Sciatic nerve (tissue), 2 donors: ENCODE results near the gene PLPPR5. TPM values are rescaled to one million over a fixed set of nuclear protein-coding genes. Genes with fewer than 3 reads are reported as not detected.

Source experiments
- ATAC-seq: fragments of 200-7000 bp; cut with Tn5 transposase; one replicate; pipeline ENCODE4 v1.9.1; 2020; ENCODE audit warnings: mild to moderate bottlenecking, moderate library complexity
- DNase-seq: peaks from one replicate; pipeline ENCODE4 v3.0.0-alpha.2; 2020; ENCODE audit warnings: low spot score
- intact Hi-C: fragments of 100-400 bp; cut with DNase I; formaldehyde crosslinking; loops from one replicate; pipeline ENCODE4 v1.14.2; 2022
- total RNA-seq: library from RNA; stranded (reverse); fragmentation: NEBNext Ultra II Directional; extraction: Animal tissue kit (Norgen Biotek cat#: 25700); gene quantifications from one replicate; pipeline ENCODE4 v1.2.1, GENCODE V29; 2021
- donor health status: DM: no; HTN: no; CAD: no.
- donor health status: DM: no; HTN: no; CAD: no.

PLPPR5 gene
- total RNA-seq, 1 donor from 2014 or later = not detected

- ATAC-seq = no peak
- intact Hi-C loops = no loop called here
- no peak for DNase-seq
Observed at GRCh38 chr1:98975810-98976209, 28.9 kb downstream of the PLPPR5 start.

- ATAC-seq (no peak), DNase-seq (no peak)
- intact Hi-C loops = no loop called here
Observed at GRCh38 chr1:98975113-98975512, 29.5 kb downstream of the PLPPR5 start.

DNA sequence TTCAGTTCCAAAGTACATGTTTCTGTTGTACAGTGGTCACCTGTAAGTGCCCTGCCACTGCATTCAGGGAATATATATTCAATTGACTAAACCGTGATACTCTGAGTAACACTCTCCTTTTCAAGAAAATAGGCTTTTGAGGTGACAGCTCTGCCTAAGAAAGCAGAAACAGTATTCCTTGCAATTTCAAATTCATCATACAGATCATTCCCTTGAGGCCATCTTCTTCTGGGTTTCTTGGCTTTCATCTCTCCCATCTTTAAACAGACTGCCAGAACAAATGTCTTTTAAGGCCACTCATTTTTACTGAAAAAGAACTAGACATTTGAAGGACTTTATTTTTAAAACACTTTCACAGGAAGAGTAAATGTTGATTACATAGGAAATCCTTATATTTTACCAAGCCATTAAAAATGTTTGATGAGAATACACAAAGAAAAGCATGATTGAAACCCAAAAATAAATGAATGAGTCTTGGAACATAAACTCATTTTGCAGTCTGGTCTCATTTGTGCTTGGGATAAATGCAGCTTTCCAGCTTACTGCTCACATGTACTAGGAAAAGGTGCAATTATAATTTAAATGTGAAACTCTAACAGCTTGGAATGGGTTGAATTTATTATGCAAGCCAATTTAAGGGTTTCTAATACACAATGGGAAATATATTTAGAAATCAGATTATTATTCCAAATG lies 34.7 kb downstream of the PLPPR5 start:
- intact Hi-C loops = no loop called here
- no peak for DNase-seq

DNA sequence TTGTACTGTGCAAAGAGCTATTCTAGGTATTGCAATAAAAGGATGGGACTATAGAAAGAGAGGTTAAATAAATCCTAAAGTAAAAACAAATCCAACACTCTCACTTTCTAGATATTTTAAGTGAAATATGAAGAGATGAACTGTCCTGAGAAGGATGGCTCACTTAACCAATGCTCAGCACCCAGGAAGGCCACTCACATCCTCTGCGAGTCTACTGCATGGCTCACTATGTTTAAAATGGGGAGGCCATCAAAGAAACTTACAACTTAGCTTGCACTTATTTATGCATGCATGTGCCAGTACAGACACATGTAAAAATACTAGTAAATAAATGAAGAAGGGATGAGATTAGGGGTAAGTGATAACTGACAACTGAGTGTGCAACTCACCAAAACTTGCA lies 37.5 kb downstream of the PLPPR5 start:
- intact Hi-C loops = no loop called here
- DNase-seq = no peak
- no peak for ATAC-seq

More for the DNA sequence above, 34.7 kb downstream of the PLPPR5 start:
- no peak for ATAC-seq

- ATAC-seq (no peak), DNase-seq (no peak)
- intact Hi-C loops = no loop called here
Observed at GRCh38 chr1:98965394-98965793, 39.3 kb downstream of the PLPPR5 start.

DNA sequence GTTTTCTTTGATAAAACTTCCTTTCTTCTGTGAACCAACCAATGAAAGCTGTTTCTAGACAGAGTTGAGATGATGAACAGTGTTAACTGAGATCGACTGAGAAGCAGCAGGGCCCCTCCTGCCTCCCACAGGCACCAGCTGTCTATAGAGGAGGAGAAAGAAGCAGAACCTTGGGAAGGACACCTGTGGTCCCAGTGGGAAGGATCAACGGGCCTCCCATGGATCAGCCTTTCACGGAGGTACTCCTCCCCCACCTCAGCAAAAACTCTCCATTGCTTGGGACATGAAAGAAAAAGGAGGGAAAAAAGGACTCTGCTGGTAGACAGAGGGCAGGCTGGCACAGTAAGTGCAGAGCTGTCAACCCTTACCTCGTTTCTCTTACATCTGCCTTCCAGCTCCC lies 40.5 kb downstream of the PLPPR5 start:
- ATAC-seq = peak; percentile 24
- intact Hi-C loops = no loop called here
- DNase-seq = no peak

DNA sequence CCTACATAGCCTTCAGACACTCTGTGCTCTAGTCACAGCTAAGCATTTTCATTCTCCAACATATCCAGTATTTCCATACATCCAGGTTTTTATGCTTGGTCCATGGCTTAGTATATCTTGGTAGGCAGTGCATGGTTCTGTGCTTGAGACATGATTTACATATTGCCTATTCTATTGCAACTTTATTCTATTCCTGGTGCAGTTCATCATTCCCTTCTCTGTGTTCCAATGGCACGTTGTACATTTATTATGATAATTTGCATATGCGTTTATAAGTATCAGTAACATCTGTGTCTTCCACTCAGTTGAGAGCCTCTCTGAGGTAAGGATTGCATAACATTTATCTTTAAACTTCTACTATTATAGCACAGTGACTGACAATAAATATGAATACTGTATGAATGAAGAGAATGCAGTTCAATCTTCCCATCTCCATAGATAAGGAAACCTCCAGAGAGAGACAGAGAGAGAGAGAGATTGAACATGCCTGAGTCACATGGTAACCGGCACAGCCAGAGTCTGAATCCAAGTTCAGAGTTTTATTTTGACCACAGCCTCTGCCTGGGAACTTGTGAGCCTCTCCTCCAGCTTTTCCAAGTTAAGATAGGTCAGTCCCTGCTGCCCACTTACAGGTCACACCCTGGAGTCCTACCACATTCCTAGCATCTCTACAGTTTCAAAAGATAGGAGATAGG lies 41.5 kb downstream of the PLPPR5 start:
- DNase-seq = no peak
- ATAC-seq = no peak
- intact Hi-C loops = no loop called here

GRCh38 chr1:98962156-98962555 lies 42.5 kb downstream of the PLPPR5 start:
- intact Hi-C loops = no loop called here
- no peak for ATAC-seq
- DNase-seq = no peak

DNA sequence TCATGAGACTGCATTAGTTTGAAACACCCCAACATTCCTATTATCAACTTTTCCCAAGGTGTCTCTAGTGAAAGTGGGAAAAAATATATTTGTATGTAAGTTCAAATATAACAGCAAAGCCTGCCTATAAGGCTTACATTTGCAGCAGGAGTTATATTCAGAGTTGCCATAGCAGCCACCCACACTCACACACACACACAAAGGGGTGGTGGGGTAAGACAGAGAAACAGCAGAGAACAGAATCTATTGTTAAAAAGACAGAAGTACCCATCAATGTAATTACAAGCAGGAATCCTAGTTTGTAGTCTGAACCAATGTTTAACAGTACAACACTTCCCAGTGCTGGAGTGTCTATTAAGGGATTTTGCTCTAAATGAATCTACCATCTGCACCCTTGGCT lies 55.0 kb downstream of the PLPPR5 start:
- intact Hi-C loops = no loop called here
- DNase-seq (no peak), ATAC-seq (no peak)

- no peak for ATAC-seq
- intact Hi-C loops = no loop called here
- DNase-seq = no peak
Observed at GRCh38 chr1:98949166-98949565, 55.5 kb downstream of the PLPPR5 start.

DNA sequence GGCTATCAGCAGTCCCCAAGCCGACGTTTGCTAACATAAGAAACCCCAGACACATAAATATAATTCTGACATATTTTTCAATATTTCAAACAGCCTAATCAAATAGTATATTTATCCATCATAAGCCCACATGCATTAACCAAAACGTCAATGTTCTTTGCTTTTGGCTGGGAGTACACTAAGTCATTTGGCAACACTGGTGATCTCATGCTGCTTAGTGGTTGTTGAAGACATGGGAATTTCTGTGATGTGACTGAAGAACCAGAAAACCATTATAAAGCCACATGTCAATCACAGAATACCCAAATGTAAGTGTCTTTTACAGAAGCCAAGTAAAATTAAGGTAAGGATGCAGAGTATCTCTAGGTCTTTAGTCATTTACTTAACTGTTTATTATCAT lies 57.6 kb downstream of the PLPPR5 start:
- intact Hi-C loops = no loop called here
- ATAC-seq = no peak
- no peak for DNase-seq

DNA sequence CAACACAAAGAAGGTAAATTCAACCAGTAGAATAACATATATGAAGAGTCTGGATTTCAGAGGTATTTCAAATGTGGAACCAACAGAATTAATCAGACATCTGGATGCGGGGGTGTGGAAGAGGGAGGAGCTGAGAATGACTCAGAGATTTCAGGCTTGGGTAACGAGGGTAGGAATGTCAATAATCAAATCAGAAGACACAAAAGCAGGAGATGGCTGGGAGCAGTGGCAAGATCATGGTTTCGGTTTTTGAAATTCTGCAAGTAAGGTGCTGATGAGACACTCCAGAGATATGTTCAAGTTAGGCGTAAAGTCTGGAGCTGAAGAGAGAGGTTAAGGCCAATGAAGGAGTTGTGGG lies 64.0 kb downstream of the PLPPR5 start:
- intact Hi-C loops = no loop called here
- no peak for DNase-seq
- ATAC-seq = no peak

DNA sequence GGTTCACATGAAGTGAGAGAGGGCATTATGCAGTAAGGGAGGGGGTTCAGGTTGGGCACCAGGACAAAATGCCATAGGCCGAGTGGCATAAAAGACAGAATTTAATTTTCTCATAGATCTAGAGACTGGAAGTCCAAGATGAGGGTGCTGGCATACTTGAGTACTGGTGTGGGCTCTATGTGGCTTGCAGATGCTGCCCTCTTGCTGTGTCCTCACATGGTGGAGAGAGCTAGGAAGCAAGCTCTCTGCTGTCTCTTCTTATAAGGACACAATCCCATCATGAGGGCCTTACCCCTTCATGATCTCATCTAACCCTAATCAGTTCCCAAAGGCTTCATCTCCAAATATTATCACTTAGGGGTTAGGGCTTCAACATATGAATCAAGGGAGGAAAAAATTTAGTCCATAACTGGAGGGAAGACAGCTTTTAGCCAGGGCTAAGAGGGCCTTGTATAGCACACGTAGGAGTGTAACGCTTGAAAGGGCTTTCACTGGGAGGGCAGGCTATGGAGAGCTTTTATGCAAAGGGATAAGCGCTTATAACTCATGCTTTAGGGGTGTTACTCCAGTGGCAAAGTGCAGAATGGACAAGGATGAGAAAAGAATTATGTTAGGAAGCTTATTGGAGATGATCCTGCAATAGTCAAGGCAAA lies 64.5 kb downstream of the PLPPR5 start:
- ATAC-seq (no peak), DNase-seq (no peak)
- intact Hi-C loops = no loop called here

GRCh38 chr1:98939471-98939870 lies 65.2 kb downstream of the PLPPR5 start:
- intact Hi-C loops = no loop called here
- no peak for ATAC-seq

DNA sequence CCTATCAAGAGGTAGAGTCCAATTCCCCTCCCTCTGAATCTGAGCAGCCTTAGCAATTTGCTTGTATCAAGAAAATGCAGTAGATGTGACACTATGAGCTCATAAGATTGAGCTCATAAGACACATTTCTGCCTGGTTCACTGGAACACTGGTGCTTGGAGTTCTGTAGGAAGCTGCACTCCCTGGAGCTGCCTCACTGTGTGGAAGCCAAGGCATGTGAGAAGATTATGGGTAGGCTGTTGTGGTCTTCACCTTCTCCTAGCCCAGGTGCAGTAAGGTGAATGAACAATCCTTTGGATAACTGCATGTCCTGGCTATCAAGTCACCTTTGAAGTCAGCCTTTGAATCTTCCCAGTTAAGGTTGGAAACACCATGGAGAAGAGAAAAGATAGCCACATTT lies 67.3 kb downstream of the PLPPR5 start:
- intact Hi-C loops = no loop called here
- no peak for DNase-seq
- no peak for ATAC-seq

More at GRCh38 chr1:98939471-98939870, 65.2 kb downstream of the PLPPR5 start:
- DNase-seq = no peak

GRCh38 chr1:98932184-98932583 lies 72.5 kb downstream of the PLPPR5 start:
- ATAC-seq = no peak
- no peak for DNase-seq
- intact Hi-C loops = no loop called here

DNA sequence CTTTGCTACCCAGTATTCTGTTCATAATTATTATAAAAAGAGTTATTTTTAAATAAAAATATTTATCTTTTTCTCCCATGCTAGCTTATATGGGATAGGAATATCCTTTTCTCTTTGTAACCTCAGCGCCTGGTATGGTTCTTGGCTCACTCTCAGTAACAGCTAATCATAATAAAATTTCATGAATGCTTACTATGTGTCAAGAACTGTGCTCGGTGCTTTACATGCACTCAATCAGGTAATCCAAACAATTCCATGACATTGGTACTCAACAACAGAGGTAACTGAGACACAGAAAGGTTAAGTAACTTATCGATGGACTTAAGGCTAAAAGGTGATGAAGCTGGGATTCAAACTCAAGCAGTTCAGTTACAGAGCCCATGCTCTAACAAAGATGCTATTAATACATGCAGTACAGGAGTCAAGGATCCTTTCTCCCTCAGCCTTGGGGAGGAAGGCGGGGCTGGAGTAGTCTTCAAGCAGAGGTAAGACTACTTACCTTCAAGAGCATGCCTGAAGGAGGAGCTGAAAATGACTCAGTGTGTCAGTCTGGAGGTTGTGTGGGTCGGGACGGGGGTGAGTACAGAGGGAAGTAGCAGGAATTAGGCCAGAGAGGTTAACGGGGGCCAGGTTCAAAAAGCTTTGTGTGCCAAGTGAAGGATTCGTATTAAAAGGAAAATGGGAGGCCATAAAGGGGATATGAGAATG lies 73.4 kb downstream of the PLPPR5 start:
- intact Hi-C loops = no loop called here
- ATAC-seq (no peak), DNase-seq (no peak)

- no peak for DNase-seq
- intact Hi-C loops = no loop called here
- no peak for ATAC-seq
Observed at GRCh38 chr1:98929437-98929836, 75.2 kb downstream of the PLPPR5 start.

- ATAC-seq (no peak), DNase-seq (no peak)
- intact Hi-C loops = no loop called here
Observed at GRCh38 chr1:98926597-98926996, 78.1 kb downstream of the PLPPR5 start.

DNA sequence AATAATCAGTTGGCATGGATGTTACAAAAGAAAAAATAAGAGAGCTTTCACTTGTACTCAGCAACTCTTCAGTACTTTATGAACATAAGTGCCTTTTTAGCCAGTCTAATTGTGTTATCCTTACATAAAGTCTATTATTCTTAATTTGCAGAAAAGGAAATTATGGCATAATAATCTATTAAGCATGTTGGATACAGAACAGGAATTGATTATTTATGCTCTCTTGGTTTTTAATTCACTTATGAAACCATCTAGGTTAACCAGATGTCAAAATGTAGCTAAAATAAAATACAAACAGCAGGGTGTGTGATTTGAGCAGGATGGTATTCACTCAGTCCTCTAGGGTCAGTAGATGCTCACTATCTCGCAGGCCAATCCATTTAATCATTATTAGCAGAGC lies 79.7 kb downstream of the PLPPR5 start:
- ATAC-seq = no peak
- intact Hi-C loops = no loop called here
- DNase-seq = no peak
